Measurements from ENCODE around the gene CCL21.

CCL21 gene

DNA sequence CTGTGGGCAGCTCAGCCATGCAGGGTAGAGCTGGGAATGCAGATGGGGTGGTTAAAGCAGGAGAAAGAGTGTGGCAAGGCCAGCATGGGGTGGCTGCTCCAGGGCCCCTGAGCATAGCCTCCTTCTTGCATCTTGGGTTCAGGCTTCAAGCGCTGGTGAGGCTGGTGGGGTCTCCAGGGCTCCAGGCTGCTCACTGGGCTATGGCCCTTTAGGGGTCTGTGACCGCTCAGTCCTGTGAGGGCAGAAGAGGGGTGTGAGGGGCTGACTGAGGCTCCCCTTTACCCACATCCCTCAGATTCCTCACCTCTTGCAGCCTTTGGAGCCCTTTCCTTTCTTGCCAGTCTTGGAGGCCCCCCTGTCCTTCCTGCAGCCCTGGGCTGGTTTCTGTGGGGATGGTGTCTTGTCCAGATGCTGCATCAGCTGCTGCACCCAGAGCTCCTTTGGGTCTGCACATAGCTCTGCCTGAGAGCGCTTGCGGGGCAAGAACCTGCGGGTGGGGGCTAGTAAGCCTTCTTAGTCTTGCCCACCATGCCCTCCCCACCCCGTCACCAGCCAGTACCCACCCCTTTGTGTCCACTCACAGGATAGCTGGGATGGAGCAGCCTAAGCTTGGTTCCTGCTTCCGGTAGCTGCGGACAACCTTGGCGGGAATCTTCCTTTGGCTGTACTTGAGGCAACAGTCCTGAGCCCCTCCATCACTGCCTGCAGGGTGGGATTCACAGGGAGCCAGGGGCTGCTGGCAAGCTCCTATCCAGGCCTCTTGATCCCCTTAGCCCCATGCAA lies 549 bp downstream of the CCL21 start:
- no peak for TF ChIP-seq Cebpa-rat (IDR thresholded peaks at IDR 0.05)
- Histone ChIP-seq H3K9ac (no peak overlapping the region), H3K36me3 (no peaks in the 10 kb centered on the region), H3K9me3 (no peaks in the 10 kb centered on the region), H3K4me2 (peak overlapping the region; percentile 30; the same call in 1 of the 2 replicates), H3K27ac (no peak overlapping the region), H3K27me3 (no peaks in the 10 kb centered on the region), H3K4me3 (no peak overlapping the region), H3K4me1 (peaks cover 5% of the 10 kb centered on the region; the same call in 1 of the 2 replicates), H4K20me1 (no peaks in the 10 kb centered on the region)

- no peak for TF ChIP-seq Cebpa-rat (IDR thresholded peaks at IDR 0.05)
- peaks cover 2% of the 10 kb centered on the region; the same call in 1 of the 2 replicates for H3K27me3 ChIP-seq
- H3K9ac ChIP-seq, result no peak overlapping the region
- no peaks in the 10 kb centered on the region for H4K20me1 ChIP-seq
- no peak overlapping the region for H3K27ac ChIP-seq
- no peak overlapping the region for H3K4me2 ChIP-seq
- no peaks in the 10 kb centered on the region for H3K36me3 ChIP-seq
- H3K9me3 ChIP-seq, result no peaks in the 10 kb centered on the region
- no peak overlapping the region for H3K4me3 ChIP-seq
- H3K4me1 ChIP-seq, result peaks cover 5% of the 10 kb centered on the region; the same call in 1 of the 2 replicates
Observed at GRCh38 chr9:34707130-34707529, 2.8 kb downstream of the CCL21 start.

GRCh38 chr9:34701769-34702736 lies 7.9 kb downstream of the CCL21 start:
- no peaks in the 10 kb centered on the region for H3K9me3 ChIP-seq
- H3K27me3 ChIP-seq, result peaks cover 34% of the 10 kb centered on the region
- H3K4me3 ChIP-seq, result peak overlapping the region; percentile 69
- no peaks in the 10 kb centered on the region for H3K36me3 ChIP-seq
- peaks cover 9% of the 10 kb centered on the region; the same call in 1 of the 2 replicates for H3K4me1 ChIP-seq
- H3K27ac ChIP-seq, result no peak overlapping the region
- peak overlapping the region; percentile 51; the same call in 1 of the 2 replicates for H3K9ac ChIP-seq
- H3K4me2 ChIP-seq, result peak overlapping the region; percentile 86
- no peak for TF ChIP-seq Cebpa-rat (IDR thresholded peaks at IDR 0.05)
- no peaks in the 10 kb centered on the region for H4K20me1 ChIP-seq

DNA sequence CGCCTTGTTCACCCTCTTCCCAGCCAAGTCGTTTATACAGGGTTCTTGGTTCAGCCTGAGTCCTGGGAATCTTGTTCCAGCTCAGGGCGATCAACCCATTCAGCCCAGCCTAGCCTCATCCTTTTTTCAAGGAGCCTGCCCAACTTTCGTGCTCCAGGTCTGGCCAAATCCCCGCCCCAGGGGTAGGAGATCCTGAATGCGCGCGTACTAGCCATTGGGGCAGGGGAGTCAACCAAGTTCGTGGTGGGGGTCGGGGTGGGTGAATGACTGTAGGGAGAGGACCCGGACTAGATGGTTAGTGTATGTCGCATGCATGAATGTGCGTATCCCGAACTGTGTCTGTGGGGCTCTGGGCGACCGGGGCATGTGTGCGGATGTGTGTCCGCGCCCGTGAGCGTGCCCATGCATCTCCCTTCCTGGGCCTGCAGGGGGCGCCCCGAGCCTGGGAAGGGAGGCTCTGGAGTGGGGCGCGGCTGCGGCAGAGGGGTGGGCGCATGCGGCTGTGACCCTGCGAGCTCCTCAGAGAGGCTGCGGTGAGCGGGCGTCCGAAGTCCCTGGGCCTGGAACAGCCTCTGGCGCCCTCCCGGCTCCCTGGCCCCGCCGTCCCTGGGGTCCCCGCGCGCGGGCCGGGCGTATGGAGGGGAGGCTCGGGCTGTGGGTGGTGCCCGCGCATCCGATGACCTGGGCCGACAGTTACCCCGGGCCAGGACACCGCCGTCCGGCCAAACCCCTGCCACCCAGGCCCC lies 8.7 kb downstream of the CCL21 start:
- Histone ChIP-seq H3K9ac (peak overlapping the region; percentile 51; the same call in 1 of the 2 replicates), H3K4me3 (peak overlapping the region; percentile 69), H3K27me3 (peaks cover 34% of the 10 kb centered on the region), H3K4me1 (peaks cover 9% of the 10 kb centered on the region; the same call in 1 of the 2 replicates), H4K20me1 (no peaks in the 10 kb centered on the region), H3K4me2 (peak overlapping the region; percentile 86), H3K36me3 (no peaks in the 10 kb centered on the region), H3K27ac (no peak overlapping the region), H3K9me3 (no peaks in the 10 kb centered on the region)
- no peak for TF ChIP-seq Cebpa-rat (IDR thresholded peaks at IDR 0.05)

GRCh38 chr9:34694811-34695210 lies 15.1 kb downstream of the CCL21 start:
- no peak for TF ChIP-seq Cebpa-rat (IDR thresholded peaks at IDR 0.05)
- Histone ChIP-seq H3K9ac (no peak overlapping the region), H3K4me2 (no peak overlapping the region)

GRCh38 chr9:34693560-34693959 lies 16.4 kb downstream of the CCL21 start:
- peaks cover 13% of the 10 kb centered on the region for H3K4me1 ChIP-seq
- TF ChIP-seq Cebpa-rat (IDR thresholded peaks at IDR 0.05), result no peak
- no peak overlapping the region for H3K4me2 ChIP-seq
- no peak overlapping the region for H3K4me3 ChIP-seq
- H3K36me3 ChIP-seq, result no peaks in the 10 kb centered on the region
- no peak overlapping the region for H3K27ac ChIP-seq
- no peak overlapping the region for H3K9ac ChIP-seq
- no peaks in the 10 kb centered on the region for H3K9me3 ChIP-seq
- H3K27me3 ChIP-seq, result no peaks in the 10 kb centered on the region
- no peaks in the 10 kb centered on the region for H4K20me1 ChIP-seq

More at GRCh38 chr9:34694811-34695210, 15.1 kb downstream of the CCL21 start:
- Histone ChIP-seq H3K4me3 (no peak overlapping the region), H3K4me1 (peaks cover 13% of the 10 kb centered on the region), H3K27me3 (peaks cover 9% of the 10 kb centered on the region; the same call in 1 of the 2 replicates), H4K20me1 (no peaks in the 10 kb centered on the region), H3K9me3 (no peaks in the 10 kb centered on the region), H3K27ac (no peak overlapping the region), H3K36me3 (no peaks in the 10 kb centered on the region)

- Histone ChIP-seq H3K4me1 (peaks cover 14% of the 10 kb centered on the region), H3K4me2 (0 out of 2 replicates have a peak overlapping the region, but pooled peaks have one; percentile 47), H3K27ac (no peak overlapping the region), H3K9ac (no peak overlapping the region), H3K27me3 (no peaks in the 10 kb centered on the region), H4K20me1 (no peaks in the 10 kb centered on the region), H3K9me3 (no peaks in the 10 kb centered on the region), H3K36me3 (no peaks in the 10 kb centered on the region), H3K4me3 (no peak overlapping the region)
- no peak for TF ChIP-seq Cebpa-rat (IDR thresholded peaks at IDR 0.05)
Observed at GRCh38 chr9:34691936-34692315, 18.0 kb downstream of the CCL21 start.

GRCh38 chr9:34690983-34691935 lies 18.7 kb downstream of the CCL21 start, which contains the start of gene CCL19:
CCL19 (minus strand) TSS chr9:34691276; CDS start chr9:34691139, 137 bp downstream.
- no peaks in the 10 kb centered on the region for H4K20me1 ChIP-seq
- H3K27ac ChIP-seq, result no peak within 1 kb of the TSS
- H3K9ac ChIP-seq, result no peak within 1 kb of the TSS
- H3K9me3 ChIP-seq, result no peaks in the 10 kb centered on the region
- peaks cover 18% of the 10 kb centered on the region for H3K4me1 ChIP-seq
- H3K27me3 ChIP-seq, result no peaks in the 10 kb centered on the region
- H3K36me3 ChIP-seq, result no peaks in the 10 kb centered on the region
- TF ChIP-seq Cebpa-rat (IDR thresholded peaks at IDR 0.05), result no peak
- H3K4me2 ChIP-seq, result peak within 1 kb of the TSS; percentile 47
- no peak within 1 kb of the TSS for H3K4me3 ChIP-seq

All from BLaER1 (cell line).